DOHH2 (cell line): ENCODE results near the gene PAFAH2.
"Not testable (repeated sequence)": the region's sequence is repeated elsewhere in the genome, so short reads cannot be mapped to it uniquely, and the experiment has no call there.

Source experiments
- H3F3A ChIP-seq: fragments of 200-600 bp; sonication (generic), shearing (Covaris generic); 2 replicates; pipeline ENCODE4 v1.6.0; 2016; ENCODE audit warnings: antibody characterized with exemption, mild to moderate bottlenecking; ENCODE audit not compliant: control insufficient read depth, insufficient read depth
- H3K27ac ChIP-seq: fragments of 200-600 bp; sonication (generic); 2 replicates; pipeline ENCODE4 v1.5.1; 2014; ENCODE audit warnings: low read depth, mild to moderate bottlenecking, low read length, moderate library complexity
- H3K27me3 ChIP-seq: fragments of 200-600 bp; sonication (generic); 2 replicates; pipeline ENCODE4 v1.6.1; 2014; ENCODE audit warnings: mild to moderate bottlenecking, low read length, mixed read lengths; ENCODE audit not compliant: control insufficient read depth
- H3K36me3 ChIP-seq: fragments of 200-600 bp; sonication (generic); 2 replicates; pipeline ENCODE4 v1.6.1; 2014; ENCODE audit warnings: mild to moderate bottlenecking, low read length, moderate library complexity, mixed read lengths; ENCODE audit not compliant: control insufficient read depth
- H3K4me1 ChIP-seq: fragments of 200-600 bp; sonication (generic); 2 replicates; pipeline ENCODE4 v1.6.1; 2014; ENCODE audit warnings: mild to moderate bottlenecking, low read length, mixed read lengths; ENCODE audit not compliant: control insufficient read depth
- H3K4me2 ChIP-seq: fragments of 200-600 bp; sonication (generic); 2 replicates; pipeline ENCODE4 v1.6.0; 2014; ENCODE audit warnings: mild to moderate bottlenecking, low read length, moderate library complexity
- H3K4me3 ChIP-seq: fragments of 200-600 bp; sonication (generic); 2 replicates; pipeline ENCODE4 v1.5.1; 2014; ENCODE audit warnings: mild to moderate bottlenecking, low read length, mixed read lengths
- H3K79me2 ChIP-seq: fragments of 200-600 bp; sonication (generic); 2 replicates; pipeline ENCODE4 v1.6.1; 2014; ENCODE audit warnings: mild to moderate bottlenecking, low read length, mixed read lengths; ENCODE audit not compliant: control insufficient read depth
- H3K9me2 ChIP-seq: fragments of 200-600 bp; sonication (generic); replicated peaks from 2 replicates; pipeline ENCODE4 v1.6.1; 2014; ENCODE audit warnings: mild to moderate bottlenecking, low read length, mixed read lengths; ENCODE audit not compliant: control insufficient read depth
- H3K9me3 ChIP-seq: fragments of 200-600 bp; sonication (generic); 2 replicates; pipeline ENCODE4 v1.6.1; 2014; ENCODE audit warnings: antibody characterized with exemption, low read length, mixed read lengths; ENCODE audit not compliant: control insufficient read depth, insufficient read depth
- H4K20me1 ChIP-seq: fragments of 200-600 bp; sonication (generic); 2 replicates; pipeline ENCODE4 v1.6.0; 2014; ENCODE audit warnings: low read depth, mild to moderate bottlenecking, antibody characterized with exemption, low read length, moderate library complexity; ENCODE audit not compliant: control insufficient read depth, insufficient read depth
- EZH2phosphoT487 ChIP-seq: fragments of 200-600 bp; sonication (generic); IDR thresholded peaks from 2 replicates; pipeline ENCODE4 v1.6.1; 2017; ENCODE audit warnings: borderline replicate concordance, mild to moderate bottlenecking, antibody characterized with exemption, low read length, moderate library complexity, mixed read lengths
- TF ChIP-seq, protein P1 (sequence below): fragments of 200-600 bp; sonication (generic); IDR thresholded peaks from one replicate; pipeline ENCODE4 v1.5.1; 2014; ENCODE audit warnings: antibody characterized with exemption, mild to moderate bottlenecking, low read depth, low read length; ENCODE audit not compliant: poor library complexity, severe bottlenecking

Gene PAFAH2

GRCh38 chr1:25987951-25988350, 9.9 kb downstream of the PAFAH2 start:
- H4K20me1 ChIP-seq = no peaks in the 10 kb centered on the region
- H3F3A ChIP-seq = no peaks in the 10 kb centered on the region
- no peaks in the 10 kb centered on the region for H3K4me1 ChIP-seq
- TF ChIP-seq, protein P1, sequence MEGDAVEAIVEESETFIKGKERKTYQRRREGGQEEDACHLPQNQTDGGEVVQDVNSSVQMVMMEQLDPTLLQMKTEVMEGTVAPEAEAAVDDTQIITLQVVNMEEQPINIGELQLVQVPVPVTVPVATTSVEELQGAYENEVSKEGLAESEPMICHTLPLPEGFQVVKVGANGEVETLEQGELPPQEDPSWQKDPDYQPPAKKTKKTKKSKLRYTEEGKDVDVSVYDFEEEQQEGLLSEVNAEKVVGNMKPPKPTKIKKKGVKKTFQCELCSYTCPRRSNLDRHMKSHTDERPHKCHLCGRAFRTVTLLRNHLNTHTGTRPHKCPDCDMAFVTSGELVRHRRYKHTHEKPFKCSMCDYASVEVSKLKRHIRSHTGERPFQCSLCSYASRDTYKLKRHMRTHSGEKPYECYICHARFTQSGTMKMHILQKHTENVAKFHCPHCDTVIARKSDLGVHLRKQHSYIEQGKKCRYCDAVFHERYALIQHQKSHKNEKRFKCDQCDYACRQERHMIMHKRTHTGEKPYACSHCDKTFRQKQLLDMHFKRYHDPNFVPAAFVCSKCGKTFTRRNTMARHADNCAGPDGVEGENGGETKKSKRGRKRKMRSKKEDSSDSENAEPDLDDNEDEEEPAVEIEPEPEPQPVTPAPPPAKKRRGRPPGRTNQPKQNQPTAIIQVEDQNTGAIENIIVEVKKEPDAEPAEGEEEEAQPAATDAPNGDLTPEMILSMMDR = no peak
- no peak for TF ChIP-seq EZH2phosphoT487
- H3K9me3 ChIP-seq = no peaks in the 10 kb centered on the region
- no peak overlapping the region for H3K4me3 ChIP-seq
- no peaks in the 10 kb centered on the region for H3K79me2 ChIP-seq
- peaks cover 12% of the 10 kb centered on the region; the same call in 1 of the 2 replicates for H3K36me3 ChIP-seq
- no peaks in the 10 kb centered on the region for H3K9me2 ChIP-seq
- H3K27me3 ChIP-seq = no peaks in the 10 kb centered on the region
- no peak overlapping the region for H3K4me2 ChIP-seq
- no peak overlapping the region for H3K27ac ChIP-seq

DNA sequence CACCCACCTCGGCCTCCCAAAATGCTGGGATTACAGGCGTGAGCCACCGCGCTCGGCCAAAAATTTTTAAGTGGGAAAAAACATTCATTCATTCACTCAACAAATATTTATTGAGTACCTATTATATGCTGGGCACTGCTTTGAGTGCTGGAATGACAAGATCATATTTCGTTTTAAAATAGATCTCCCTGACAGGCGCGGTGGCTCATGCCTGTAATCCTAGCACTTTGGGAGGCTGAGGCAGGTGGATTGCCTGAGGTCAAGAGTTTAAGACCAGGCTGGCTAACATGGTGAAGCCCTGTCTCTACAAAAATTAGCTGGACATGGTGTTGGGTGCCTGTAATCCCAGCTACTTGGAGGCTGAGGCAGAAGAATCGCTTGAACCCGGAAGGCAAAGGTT, 11.1 kb downstream of the PAFAH2 start:
- not testable (repeated sequence) for H4K20me1 ChIP-seq, H3K79me2 ChIP-seq, H3K9me3 ChIP-seq, H3K27me3 ChIP-seq, H3K4me3 ChIP-seq, H3F3A ChIP-seq, H3K9me2 ChIP-seq, H3K27ac ChIP-seq, H3K4me2 ChIP-seq, H3K4me1 ChIP-seq
- H3K36me3 ChIP-seq = peaks cover 19% of the 10 kb centered on the region

DNA sequence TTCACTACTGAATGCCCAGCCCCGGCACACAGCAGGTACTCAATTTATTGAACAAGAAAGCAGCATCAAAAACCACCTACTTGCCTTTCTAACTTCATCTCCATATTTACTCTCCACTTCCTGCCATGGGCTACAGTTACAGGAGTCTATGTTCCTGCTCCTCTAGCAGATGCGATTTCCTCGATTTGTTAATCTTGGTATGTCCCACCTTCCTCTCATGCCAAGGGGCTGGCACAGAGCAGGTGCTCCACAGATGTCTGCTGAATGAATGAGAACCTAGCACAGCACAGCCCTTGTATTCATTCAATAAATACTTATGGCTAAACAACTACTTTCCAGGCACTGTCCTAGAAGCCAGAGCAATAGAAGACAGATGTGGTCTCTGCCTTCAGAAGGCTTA, 12.2 kb downstream of the PAFAH2 start:
- Histone ChIP-seq H3K4me2 (no peak overlapping the region), H3K27ac (no peak overlapping the region), H3K27me3 (no peaks in the 10 kb centered on the region), H4K20me1 (no peaks in the 10 kb centered on the region), H3F3A (no peaks in the 10 kb centered on the region), H3K4me3 (no peak overlapping the region), H3K9me3 (no peaks in the 10 kb centered on the region), H3K9me2 (no peaks in the 10 kb centered on the region), H3K4me1 (no peaks in the 10 kb centered on the region), H3K36me3 (peaks cover 19% of the 10 kb centered on the region), H3K79me2 (no peaks in the 10 kb centered on the region)
- no peak for TF ChIP-seq EZH2phosphoT487
- TF ChIP-seq, protein P1 = no peak

GRCh38 chr1:25985171-25985570, 12.7 kb downstream of the PAFAH2 start:
- Histone ChIP-seq H3K36me3 (peaks cover 19% of the 10 kb centered on the region), H4K20me1 (no peaks in the 10 kb centered on the region), H3K4me3 (no peak overlapping the region), H3K27ac (no peak overlapping the region), H3K27me3 (no peaks in the 10 kb centered on the region), H3K4me1 (no peaks in the 10 kb centered on the region), H3F3A (no peaks in the 10 kb centered on the region), H3K79me2 (no peaks in the 10 kb centered on the region), H3K9me2 (no peaks in the 10 kb centered on the region), H3K4me2 (no peak overlapping the region), H3K9me3 (no peaks in the 10 kb centered on the region)
- no peak for TF ChIP-seq EZH2phosphoT487
- TF ChIP-seq, protein P1 = no peak
